SH-SY5Y (cell line): ENCODE measurements around the gene PARD3.

Experiments used
- GATA2 ChIP-seq: IDR thresholded peaks from 2 replicates; pipeline ENCODE4 v1.6.1; 2011; ENCODE audit warnings: mild to moderate bottlenecking, low read depth, low read length
- GATA3 ChIP-seq: IDR thresholded peaks from 2 replicates; pipeline ENCODE4 v1.6.1; 2011; ENCODE audit warnings: low read depth, mild to moderate bottlenecking, low read length, moderate library complexity

DNA sequence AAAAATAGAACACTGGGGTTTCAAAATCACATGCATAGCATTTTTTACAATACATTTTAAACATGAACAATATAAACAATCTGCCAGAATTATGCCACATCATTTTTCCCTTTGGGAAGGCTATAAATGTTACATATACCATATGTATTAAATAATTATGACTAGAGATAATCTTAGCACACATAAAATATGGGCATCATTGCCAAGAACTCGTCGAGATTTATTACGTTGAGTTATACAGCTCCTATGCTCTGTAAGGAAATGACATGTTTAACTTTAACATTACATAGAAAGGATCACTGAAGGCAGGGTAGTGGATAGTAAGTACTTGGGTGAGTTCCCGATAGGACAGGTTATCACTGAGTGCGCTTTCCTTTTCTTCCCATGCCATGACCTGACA lies 267.8 kb downstream of the PARD3 start:
- TF ChIP-seq GATA2 = no peak
- TF ChIP-seq GATA3 = no peak
